ENCODE measurements around the gene BPIFB4.

GRCh38 chr20:33124261-33124660 is 44.8 kb downstream of the BPIFB4 start:
- TF ChIP-seq MAFK (IDR thresholded peaks at IDR 0.05; ENCODE audit: low read depth, low read length) (no peak), SMC3 (IDR thresholded peaks at IDR 0.05; ENCODE audit: low read depth, low read length) (no peak), RFX5 (IDR thresholded peaks at IDR 0.05; ENCODE audit: low read depth, low read length) (no peak), BHLHE40 (IDR thresholded peaks at IDR 0.05; ENCODE audit: low read depth, low read length) (no peak), POLR2A (IDR thresholded peaks at IDR 0.05; ENCODE audit: low read depth, low read length) (no peak)
- TF ChIP-seq, protein P1, sequence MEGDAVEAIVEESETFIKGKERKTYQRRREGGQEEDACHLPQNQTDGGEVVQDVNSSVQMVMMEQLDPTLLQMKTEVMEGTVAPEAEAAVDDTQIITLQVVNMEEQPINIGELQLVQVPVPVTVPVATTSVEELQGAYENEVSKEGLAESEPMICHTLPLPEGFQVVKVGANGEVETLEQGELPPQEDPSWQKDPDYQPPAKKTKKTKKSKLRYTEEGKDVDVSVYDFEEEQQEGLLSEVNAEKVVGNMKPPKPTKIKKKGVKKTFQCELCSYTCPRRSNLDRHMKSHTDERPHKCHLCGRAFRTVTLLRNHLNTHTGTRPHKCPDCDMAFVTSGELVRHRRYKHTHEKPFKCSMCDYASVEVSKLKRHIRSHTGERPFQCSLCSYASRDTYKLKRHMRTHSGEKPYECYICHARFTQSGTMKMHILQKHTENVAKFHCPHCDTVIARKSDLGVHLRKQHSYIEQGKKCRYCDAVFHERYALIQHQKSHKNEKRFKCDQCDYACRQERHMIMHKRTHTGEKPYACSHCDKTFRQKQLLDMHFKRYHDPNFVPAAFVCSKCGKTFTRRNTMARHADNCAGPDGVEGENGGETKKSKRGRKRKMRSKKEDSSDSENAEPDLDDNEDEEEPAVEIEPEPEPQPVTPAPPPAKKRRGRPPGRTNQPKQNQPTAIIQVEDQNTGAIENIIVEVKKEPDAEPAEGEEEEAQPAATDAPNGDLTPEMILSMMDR (conservative IDR thresholded peaks at IDR 0.05; ENCODE audit: low read depth, low read length): no peak
- TF ChIP-seq, protein P2, sequence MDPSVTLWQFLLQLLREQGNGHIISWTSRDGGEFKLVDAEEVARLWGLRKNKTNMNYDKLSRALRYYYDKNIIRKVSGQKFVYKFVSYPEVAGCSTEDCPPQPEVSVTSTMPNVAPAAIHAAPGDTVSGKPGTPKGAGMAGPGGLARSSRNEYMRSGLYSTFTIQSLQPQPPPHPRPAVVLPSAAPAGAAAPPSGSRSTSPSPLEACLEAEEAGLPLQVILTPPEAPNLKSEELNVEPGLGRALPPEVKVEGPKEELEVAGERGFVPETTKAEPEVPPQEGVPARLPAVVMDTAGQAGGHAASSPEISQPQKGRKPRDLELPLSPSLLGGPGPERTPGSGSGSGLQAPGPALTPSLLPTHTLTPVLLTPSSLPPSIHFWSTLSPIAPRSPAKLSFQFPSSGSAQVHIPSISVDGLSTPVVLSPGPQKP (IDR thresholded peaks at IDR 0.05; ENCODE audit: borderline replicate concordance, low read depth, low read length): no peak

All from IMR-90 (cell line).